Fibroblast of mammary gland (primary cell): ENCODE measurements around the gene SERPINB8.

Experiments used
- DNase-seq: peaks from one replicate; pipeline ENCODE4 v3.0.0-alpha.2; 2010; ENCODE audit warnings: low read depth
- H3K4me3 ChIP-seq: 2 replicates; pipeline ENCODE4 v1.5.1; 2011; ENCODE audit warnings: low read depth, mild to moderate bottlenecking, low read length, moderate library complexity; ENCODE audit not compliant: control insufficient read depth
- CTCF ChIP-seq: conservative IDR thresholded peaks from 2 replicates; pipeline ENCODE4 v1.5.1; 2011; ENCODE audit warnings: low read depth, low read length, inconsistent platforms; ENCODE audit not compliant: control insufficient read depth, insufficient read depth

The SERPINB8 gene

DNA sequence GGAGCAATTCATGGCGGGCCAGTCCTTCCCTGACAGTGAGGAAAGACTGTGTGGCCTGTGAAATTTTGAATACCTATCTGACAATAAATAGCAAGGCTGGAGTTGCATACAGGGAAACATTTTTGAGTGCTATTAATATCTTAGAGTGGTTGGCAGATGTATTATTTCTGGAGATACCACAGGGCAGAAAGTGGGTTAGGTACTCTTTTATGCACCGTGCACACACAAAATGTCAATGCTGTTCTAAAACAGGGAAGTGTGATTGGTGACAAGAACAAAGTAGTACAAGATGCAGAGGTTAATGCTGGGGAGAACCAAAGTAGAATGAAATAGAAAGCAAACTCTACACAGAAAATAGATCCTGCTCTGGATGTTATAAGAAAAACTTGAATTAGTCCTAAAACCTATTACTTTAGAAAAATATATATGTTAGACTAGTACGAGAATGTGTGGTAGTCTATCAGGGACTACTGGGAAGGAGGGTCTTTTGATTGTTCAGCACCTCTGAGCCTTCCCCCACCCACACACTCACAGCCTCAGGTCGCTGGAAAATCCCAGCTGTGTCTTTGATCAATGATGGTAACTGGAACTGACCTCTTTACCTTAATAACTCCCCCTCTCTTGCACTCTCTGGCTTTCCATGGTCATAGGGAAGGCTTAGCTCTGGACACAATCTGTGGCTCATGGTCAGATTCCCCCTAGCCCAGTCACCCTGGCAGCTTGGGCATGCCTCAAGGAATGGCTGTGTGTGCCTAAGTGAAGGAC lies 58.2 kb downstream of the SERPINB8 start:
- no peak for DNase-seq
- TF ChIP-seq CTCF: no peak
- H3K4me3 ChIP-seq: no peak overlapping the region

DNA sequence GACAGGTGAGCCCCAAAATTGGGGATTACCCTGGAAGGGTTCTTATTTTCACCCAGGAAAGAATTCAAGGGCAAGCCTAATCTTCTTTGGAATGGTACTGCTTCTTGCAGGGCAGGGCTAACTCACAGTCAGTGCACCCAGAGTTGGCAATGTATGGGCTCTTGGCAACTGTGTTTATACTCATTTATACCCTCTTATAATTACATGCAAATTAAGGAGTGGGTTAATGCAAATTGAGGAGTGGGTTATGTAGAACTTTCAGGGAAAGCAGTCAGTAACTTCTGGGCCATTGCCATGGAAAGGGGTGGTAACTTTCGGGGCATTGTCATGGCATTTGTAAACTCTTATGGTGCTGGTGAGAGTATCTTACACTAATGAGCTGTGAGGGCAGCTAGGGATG lies 59.2 kb downstream of the SERPINB8 start:
- H3K4me3 ChIP-seq: no peak overlapping the region
- no peak for DNase-seq
- TF ChIP-seq CTCF: no peak

- no peak overlapping the region for H3K4me3 ChIP-seq
- DNase-seq: no peak
- no peak for TF ChIP-seq CTCF
These were observed 61.5 kb downstream of the SERPINB8 start for GRCh38 chr18:64031411-64031810.

- no peak overlapping the region for H3K4me3 ChIP-seq
- no peak for TF ChIP-seq CTCF
- no peak for DNase-seq
These were observed 62.4 kb downstream of the SERPINB8 start for GRCh38 chr18:64032312-64032711.

DNA sequence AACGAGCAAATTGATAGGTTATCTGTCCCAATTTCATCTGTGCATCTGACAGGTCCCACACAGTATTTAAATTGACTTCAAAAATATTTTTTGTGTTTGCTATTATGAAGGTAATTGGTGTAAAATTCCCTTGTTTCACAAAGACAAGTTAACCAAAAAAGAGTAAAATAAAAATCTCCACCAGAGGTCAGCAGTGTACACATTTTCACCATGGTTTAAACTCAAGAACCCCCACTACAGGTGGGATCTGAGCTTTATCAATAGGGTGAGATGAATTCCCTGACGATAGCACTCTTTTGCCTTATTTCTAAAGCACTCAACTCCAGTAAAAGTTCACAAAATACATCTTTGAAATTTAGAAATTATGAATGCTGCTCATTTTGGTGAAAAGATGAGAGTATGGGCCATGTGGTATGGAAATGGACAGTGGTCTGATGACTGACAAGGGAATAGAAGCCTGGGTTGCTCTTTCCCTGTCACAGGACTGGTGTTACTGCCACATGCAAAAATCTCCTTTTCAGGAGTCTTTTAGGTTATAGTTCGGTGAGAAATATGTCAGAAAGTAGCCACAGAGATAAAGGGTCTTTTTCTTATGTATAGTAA lies 68.0 kb downstream of the SERPINB8 start:
- peak; percentile 23 for DNase-seq
- H3K4me3 ChIP-seq: no peak overlapping the region
- TF ChIP-seq CTCF: peak; percentile 52
